Measurements from ENCODE around the gene HBA1. TPM values are rescaled to one million over a fixed set of nuclear protein-coding genes. Genes with fewer than 3 reads are reported as not detected.

HBA1 gene
- total and polyA plus RNA-seq, 9 of the 15 experiments (the other 6 are each of a cell fraction or from before 2014, with no cell fraction given): 128 to 2,388 (median 380) TPM

DNA sequence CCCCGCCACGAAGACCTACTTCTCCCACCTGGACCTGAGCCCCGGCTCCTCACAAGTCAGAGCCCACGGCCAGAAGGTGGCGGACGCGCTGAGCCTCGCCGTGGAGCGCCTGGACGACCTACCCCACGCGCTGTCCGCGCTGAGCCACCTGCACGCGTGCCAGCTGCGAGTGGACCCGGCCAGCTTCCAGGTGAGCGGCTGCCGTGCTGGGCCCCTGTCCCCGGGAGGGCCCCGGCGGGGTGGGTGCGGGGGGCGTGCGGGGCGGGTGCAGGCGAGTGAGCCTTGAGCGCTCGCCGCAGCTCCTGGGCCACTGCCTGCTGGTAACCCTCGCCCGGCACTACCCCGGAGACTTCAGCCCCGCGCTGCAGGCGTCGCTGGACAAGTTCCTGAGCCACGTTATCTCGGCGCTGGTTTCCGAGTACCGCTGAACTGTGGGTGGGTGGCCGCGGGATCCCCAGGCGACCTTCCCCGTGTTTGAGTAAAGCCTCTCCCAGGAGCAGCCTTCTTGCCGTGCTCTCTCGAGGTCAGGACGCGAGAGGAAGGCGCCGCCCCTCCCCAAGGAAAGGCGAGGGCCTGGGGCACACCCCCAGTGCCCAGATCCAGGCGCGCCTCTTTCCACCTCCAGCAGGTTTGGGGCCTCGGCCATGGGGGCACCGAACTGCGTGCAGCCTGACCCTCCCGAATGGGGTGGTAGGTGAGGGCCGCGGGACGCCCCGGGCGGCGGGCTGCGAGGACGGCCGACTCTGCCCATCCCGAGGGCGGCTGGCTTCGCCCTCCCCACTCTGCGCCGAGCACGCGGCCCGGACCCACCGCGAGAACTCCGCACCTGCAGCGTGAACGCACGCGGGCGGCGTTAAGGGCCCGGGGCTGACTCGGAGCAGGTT is 4.4 kb downstream of the HBA1 start (continued):
- TF ChIP-seq, protein P1, sequence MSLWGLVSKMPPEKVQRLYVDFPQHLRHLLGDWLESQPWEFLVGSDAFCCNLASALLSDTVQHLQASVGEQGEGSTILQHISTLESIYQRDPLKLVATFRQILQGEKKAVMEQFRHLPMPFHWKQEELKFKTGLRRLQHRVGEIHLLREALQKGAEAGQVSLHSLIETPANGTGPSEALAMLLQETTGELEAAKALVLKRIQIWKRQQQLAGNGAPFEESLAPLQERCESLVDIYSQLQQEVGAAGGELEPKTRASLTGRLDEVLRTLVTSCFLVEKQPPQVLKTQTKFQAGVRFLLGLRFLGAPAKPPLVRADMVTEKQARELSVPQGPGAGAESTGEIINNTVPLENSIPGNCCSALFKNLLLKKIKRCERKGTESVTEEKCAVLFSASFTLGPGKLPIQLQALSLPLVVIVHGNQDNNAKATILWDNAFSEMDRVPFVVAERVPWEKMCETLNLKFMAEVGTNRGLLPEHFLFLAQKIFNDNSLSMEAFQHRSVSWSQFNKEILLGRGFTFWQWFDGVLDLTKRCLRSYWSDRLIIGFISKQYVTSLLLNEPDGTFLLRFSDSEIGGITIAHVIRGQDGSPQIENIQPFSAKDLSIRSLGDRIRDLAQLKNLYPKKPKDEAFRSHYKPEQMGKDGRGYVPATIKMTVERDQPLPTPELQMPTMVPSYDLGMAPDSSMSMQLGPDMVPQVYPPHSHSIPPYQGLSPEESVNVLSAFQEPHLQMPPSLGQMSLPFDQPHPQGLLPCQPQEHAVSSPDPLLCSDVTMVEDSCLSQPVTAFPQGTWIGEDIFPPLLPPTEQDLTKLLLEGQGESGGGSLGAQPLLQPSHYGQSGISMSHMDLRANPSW (CRISPR knock-in tag; IDR thresholded peaks at IDR 0.05): no peak; the same call in 1 of the 2 replicates
- TF ChIP-seq CHD7 (IDR thresholded peaks at IDR 0.05; ENCODE audit: low read depth, low read length) (no peak), BCOR (IDR thresholded peaks at IDR 0.05) (peak; percentile 34; the same call in 1 of the 2 replicates), RBM39 (optimal IDR thresholded peaks at IDR 0.05; ENCODE audit: low read depth, low read length) (peak; percentile 80), ZNF23 (CRISPR knock-in tag; IDR thresholded peaks at IDR 0.05) (no peak), ZNF445 (CRISPR knock-in tag; IDR thresholded peaks at IDR 0.05; ENCODE audit: low read depth) (no peak), RBM14 (IDR thresholded peaks at IDR 0.05; ENCODE audit: borderline replicate concordance, insufficient read depth, low read depth, low read length) (peak; percentile 67; the same call in 1 of the 2 replicates)
- TF ChIP-seq, protein P2, sequence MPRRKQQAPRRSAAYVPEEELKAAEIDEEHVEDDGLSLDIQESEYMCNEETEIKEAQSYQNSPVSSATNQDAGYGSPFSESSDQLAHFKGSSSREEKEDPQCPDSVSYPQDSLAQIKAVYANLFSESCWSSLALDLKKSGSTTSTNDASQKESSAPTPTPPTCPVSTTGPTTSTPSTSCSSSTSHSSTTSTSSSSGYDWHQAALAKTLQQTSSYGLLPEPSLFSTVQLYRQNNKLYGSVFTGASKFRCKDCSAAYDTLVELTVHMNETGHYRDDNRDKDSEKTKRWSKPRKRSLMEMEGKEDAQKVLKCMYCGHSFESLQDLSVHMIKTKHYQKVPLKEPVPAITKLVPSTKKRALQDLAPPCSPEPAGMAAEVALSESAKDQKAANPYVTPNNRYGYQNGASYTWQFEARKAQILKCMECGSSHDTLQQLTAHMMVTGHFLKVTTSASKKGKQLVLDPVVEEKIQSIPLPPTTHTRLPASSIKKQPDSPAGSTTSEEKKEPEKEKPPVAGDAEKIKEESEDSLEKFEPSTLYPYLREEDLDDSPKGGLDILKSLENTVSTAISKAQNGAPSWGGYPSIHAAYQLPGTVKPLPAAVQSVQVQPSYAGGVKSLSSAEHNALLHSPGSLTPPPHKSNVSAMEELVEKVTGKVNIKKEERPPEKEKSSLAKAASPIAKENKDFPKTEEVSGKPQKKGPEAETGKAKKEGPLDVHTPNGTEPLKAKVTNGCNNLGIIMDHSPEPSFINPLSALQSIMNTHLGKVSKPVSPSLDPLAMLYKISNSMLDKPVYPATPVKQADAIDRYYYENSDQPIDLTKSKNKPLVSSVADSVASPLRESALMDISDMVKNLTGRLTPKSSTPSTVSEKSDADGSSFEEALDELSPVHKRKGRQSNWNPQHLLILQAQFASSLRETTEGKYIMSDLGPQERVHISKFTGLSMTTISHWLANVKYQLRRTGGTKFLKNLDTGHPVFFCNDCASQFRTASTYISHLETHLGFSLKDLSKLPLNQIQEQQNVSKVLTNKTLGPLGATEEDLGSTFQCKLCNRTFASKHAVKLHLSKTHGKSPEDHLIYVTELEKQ (CRISPR knock-in tag; IDR thresholded peaks at IDR 0.05): no peak
